CD4-positive, alpha-beta T cell (primary cell): ENCODE results near the gene MKKS. TPM values are rescaled to one million over a fixed set of nuclear protein-coding genes. Genes with fewer than 3 reads are reported as not detected.

Experiments
- ATAC-seq: fragments of 200-7000 bp; cut with Tn5 transposase; one replicate; pipeline ENCODE4 v1.10.0; 2022; ENCODE audit warnings: mild to moderate bottlenecking; ENCODE audit not compliant: poor library complexity
- CTCF ChIA-PET: fragments of 350-600 bp; sonication (Branson Sonifier 250); formaldehyde crosslinking; loops from one replicate; lab custom pipeline; 2021; ENCODE audit warnings: antibody characterized with exemption, inconsistent platforms; lab: Charles Lee
- POLR2A ChIA-PET: fragments of 350-600 bp; sonication (Branson Sonifier 250); formaldehyde crosslinking; loops from one replicate; lab custom pipeline; 2021; ENCODE audit warnings: antibody characterized with exemption, inconsistent platforms; lab: Charles Lee
- DNase-seq, 14 experiments: peaks; one replicate each; pipeline ENCODE4 v3.0.0-alpha.2; 2013 to 2020; ENCODE audit warnings: mixed read lengths in 2 of 14
- H3K27ac ChIP-seq, 2 donors: one replicate each; pipeline versions ENCODE4 v1.5.1 to v1.7.0; 2013; ENCODE audit warnings: low read length in 2 of 2, low read depth in 1 of 2, mild to moderate bottlenecking in 1 of 2
- H3K27me3 ChIP-seq, 2 experiments: 1 replicate in 1 of 2; 2 replicates in 1 of 2; pipeline versions ENCODE4 v1.6.1 to v1.7.0; 2013; ENCODE audit warnings: low read length in 2 of 2, control low read depth in 1 of 2, mild to moderate bottlenecking in 1 of 2, moderate library complexity in 1 of 2; ENCODE audit not compliant: insufficient read depth in 2 of 2, control insufficient read depth in 1 of 2
- H3K36me3 ChIP-seq: one replicate; pipeline ENCODE4 v1.6.1; 2013; ENCODE audit warnings: low read length, control low read depth; ENCODE audit not compliant: insufficient read depth
- H3K4me1 ChIP-seq: one replicate; pipeline ENCODE4 v1.6.1; 2013; ENCODE audit warnings: low read length, control low read depth; ENCODE audit not compliant: insufficient read depth
- H3K4me3 ChIP-seq: one replicate; pipeline ENCODE4 v1.5.1; 2013; ENCODE audit warnings: mild to moderate bottlenecking, low read length, moderate library complexity
- H3K9me3 ChIP-seq, 2 experiments: 1 replicate in 1 of 2; 2 replicates in 1 of 2; pipeline versions ENCODE4 v1.6.1 to v1.7.0; 2013; ENCODE audit warnings: low read length in 2 of 2, mild to moderate bottlenecking in 2 of 2, control low read depth in 1 of 2, moderate library complexity in 1 of 2; ENCODE audit not compliant: control insufficient read depth in 1 of 2, insufficient read depth in 1 of 2
- H3K27ac Mint-ChIP-seq: one replicate; pipeline ENCODE4 v1.8.0; 2020; ENCODE audit warnings: mixed read lengths
- H3K27me3 Mint-ChIP-seq: one replicate; pipeline ENCODE4 v1.8.0; 2021; ENCODE audit warnings: mixed read lengths
- H3K36me3 Mint-ChIP-seq: one replicate; pipeline ENCODE4 v1.8.0; 2021; ENCODE audit warnings: low read depth, mixed read lengths
- H3K4me1 Mint-ChIP-seq: one replicate; pipeline ENCODE4 v1.8.0; 2021; ENCODE audit warnings: low read depth, mixed read lengths
- H3K4me3 Mint-ChIP-seq: one replicate; pipeline ENCODE4 v1.8.0; 2020; ENCODE audit warnings: mild to moderate bottlenecking, mixed read lengths
- H3K9me3 Mint-ChIP-seq: one replicate; pipeline ENCODE4 v1.8.0; 2020; ENCODE audit warnings: mixed read lengths
- intact Hi-C, 2 experiments: fragments of 100-400 bp; cut with DNase I in 1 of 2; cut with micrococcal nuclease in 1 of 2; formaldehyde crosslinking; loops; one replicate each; pipeline versions ENCODE4 v1.15.1 to v1.9.0; 2023 to 2025; cut with DNase I, micrococcal nuclease
- total RNA-seq, 174 experiments: library from RNA in 2 of 174; stranded (reverse) in 2 of 174; gene quantifications; one replicate each; pipeline ENCODE4 v1.2.3 and lab custom pipeline; 2021 to 2026
- TF ChIP-seq, protein P1 (sequence below): fragments of 200-600 bp; IDR thresholded peaks from one replicate; pipeline ENCODE4 v1.8.0; 2022; ENCODE audit warnings: antibody characterized with exemption, mild to moderate bottlenecking

The MKKS gene
- total RNA-seq, 2 experiments from 2014 or later, result 0.66 to 0.78 TPM

DNA sequence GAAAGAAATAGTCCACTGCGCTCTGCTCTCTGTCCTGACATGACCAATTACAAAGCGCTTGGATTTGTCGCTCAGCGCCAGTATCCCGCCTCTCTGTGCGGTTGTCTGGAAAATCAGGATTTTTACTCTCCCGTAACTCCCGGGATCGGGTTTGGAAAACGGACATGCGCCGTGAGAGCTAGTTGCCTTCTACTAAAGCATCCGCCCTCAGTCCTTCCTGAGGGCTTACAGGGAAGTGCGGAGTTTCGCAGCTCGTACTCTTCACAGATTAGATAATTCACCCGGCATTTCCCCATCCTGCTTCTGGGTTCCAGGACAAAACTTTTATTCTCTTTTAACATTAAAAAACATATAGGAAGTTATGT, 427 bp upstream of the MKKS start:
- no peaks in the 10 kb centered on the region for H3K27me3 ChIP-seq
- H3K9me3 ChIP-seq, result no peaks in the 10 kb centered on the region
- peaks cover 21% of the 10 kb centered on the region for H3K36me3 Mint-ChIP-seq
- DNase-seq (peak; percentile 52 to 90 (median 68)), ATAC-seq (peak; percentile 57)
- H3K4me3 Mint-ChIP-seq, result peak overlapping the region; percentile 94
- no peaks in the 10 kb centered on the region for H3K36me3 ChIP-seq
- TF ChIP-seq, protein P1, sequence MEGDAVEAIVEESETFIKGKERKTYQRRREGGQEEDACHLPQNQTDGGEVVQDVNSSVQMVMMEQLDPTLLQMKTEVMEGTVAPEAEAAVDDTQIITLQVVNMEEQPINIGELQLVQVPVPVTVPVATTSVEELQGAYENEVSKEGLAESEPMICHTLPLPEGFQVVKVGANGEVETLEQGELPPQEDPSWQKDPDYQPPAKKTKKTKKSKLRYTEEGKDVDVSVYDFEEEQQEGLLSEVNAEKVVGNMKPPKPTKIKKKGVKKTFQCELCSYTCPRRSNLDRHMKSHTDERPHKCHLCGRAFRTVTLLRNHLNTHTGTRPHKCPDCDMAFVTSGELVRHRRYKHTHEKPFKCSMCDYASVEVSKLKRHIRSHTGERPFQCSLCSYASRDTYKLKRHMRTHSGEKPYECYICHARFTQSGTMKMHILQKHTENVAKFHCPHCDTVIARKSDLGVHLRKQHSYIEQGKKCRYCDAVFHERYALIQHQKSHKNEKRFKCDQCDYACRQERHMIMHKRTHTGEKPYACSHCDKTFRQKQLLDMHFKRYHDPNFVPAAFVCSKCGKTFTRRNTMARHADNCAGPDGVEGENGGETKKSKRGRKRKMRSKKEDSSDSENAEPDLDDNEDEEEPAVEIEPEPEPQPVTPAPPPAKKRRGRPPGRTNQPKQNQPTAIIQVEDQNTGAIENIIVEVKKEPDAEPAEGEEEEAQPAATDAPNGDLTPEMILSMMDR, result no peak
- no peaks in the 10 kb centered on the region for H3K27me3 Mint-ChIP-seq
- peaks cover 23% of the 10 kb centered on the region for H3K4me1 ChIP-seq
- CTCF ChIA-PET, result interaction anchor here (0.8 to 1.7 kb wide), 5 partner anchors 9 to 456 kb away, joined by 3 to 6 read pairs (median 4); partner anchors contain the start of gene ANKEF1
- peak overlapping the region; percentile 76 to 87 for H3K27ac ChIP-seq
- H3K27ac Mint-ChIP-seq, result peak overlapping the region; percentile 97
- intact Hi-C loops, result loop anchor here (1.0 to 10.0 kb wide), 4 partner anchors 13 to 1463 kb away; partner anchors contain the start of gene ANKEF1 (in 1 of the 2)
- H3K4me3 ChIP-seq, result peak overlapping the region; percentile 69
- no peaks in the 10 kb centered on the region for H3K9me3 Mint-ChIP-seq
- POLR2A ChIA-PET, result interaction anchor here (0.5 to 3.4 kb wide), 16 partner anchors 9 to 400 kb away, joined by 3 to 22 read pairs (median 4); partner anchors contain the start of gene ANKEF1
- H3K4me1 Mint-ChIP-seq, result peaks cover 72% of the 10 kb centered on the region

DNA sequence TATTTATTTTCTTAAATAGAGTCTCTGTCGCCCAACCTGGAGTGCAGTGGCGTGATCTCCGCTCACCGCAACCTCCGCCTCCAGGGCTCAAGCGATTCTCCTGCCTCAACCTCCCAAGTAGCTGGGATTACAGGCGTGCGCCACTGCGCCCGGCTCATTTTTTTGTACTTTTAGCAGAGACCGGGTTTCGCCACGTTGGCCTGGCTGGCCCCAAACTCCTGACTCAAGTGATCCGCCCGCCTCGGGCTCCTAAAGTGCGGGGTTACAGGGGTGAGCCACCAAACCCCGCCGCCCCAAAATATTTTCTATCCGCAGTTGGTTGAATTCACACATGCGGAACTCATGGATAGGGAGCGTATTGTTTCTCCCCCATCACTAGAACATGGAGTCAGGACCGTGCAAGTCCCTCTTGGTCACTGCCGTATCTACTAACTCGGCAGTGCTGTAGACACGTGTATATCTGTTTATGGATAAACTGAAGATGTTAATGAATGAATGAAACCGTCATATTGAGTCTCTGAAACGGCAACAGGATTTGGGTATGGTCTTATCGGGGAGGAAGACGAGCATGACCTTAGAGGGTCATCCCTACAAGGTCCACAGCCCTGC, 904 bp downstream of the MKKS start:
- intact Hi-C loops, result loop anchor here (2.0 to 10.0 kb wide), 3 partner anchors 72 to 1464 kb away; partner anchors contain the start of gene ANKEF1 (in 1 of the 2)
- ChIA-PET CTCF (interaction anchor here (1.7 kb wide), 1 partner anchor 455 kb away, joined by 6 read pairs; no protein-coding TSS in a partner anchor), POLR2A (interaction anchor here (1.6 to 3.4 kb wide), 5 partner anchors 8 to 399 kb away, joined by 6 to 22 read pairs (median 11); partner anchors contain the start of gene ANKEF1)
- no peaks in the 10 kb centered on the region for H3K27me3 ChIP-seq
- peaks cover 21% of the 10 kb centered on the region for H3K36me3 Mint-ChIP-seq
- H3K4me1 Mint-ChIP-seq, result peaks cover 83% of the 10 kb centered on the region
- no peak for ATAC-seq
- no peaks in the 10 kb centered on the region for H3K9me3 ChIP-seq
- no peak for DNase-seq
- peak overlapping the region in 1 of 2 donors; percentile 87 for H3K27ac ChIP-seq
- no peaks in the 10 kb centered on the region for H3K27me3 Mint-ChIP-seq
- H3K9me3 Mint-ChIP-seq, result no peaks in the 10 kb centered on the region
- H3K4me3 ChIP-seq, result peak overlapping the region; percentile 69
- peaks cover 4% of the 10 kb centered on the region for H3K36me3 ChIP-seq
- peak overlapping the region; percentile 94 for H3K4me3 Mint-ChIP-seq
- TF ChIP-seq, protein P1, result no peak
- H3K27ac Mint-ChIP-seq, result peak overlapping the region; percentile 97
- peaks cover 19% of the 10 kb centered on the region for H3K4me1 ChIP-seq

DNA sequence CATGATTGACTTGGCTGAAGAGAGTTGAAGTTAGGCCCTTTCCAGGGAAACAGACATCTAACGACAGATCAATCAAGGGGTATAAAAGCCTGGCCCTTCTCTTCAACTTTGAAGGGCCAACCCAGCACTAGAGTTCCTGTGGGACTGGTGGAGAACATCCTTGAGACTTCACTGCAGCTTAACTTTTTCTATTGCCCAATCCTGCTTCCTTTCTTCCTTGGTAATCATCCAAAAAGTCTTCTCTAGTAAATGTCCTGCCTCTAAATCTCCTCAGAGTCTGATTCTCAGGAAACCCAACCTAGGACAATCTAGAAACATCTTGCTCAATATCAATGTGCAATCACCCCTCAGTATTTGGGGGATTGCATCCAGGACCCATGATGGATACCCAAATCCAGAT, 1.9 kb downstream of the MKKS start:
- peak overlapping the region; percentile 50 for H3K4me3 Mint-ChIP-seq
- intact Hi-C loops, result loop anchor here (2.0 to 10.0 kb wide), 3 partner anchors 73 to 1465 kb away; partner anchors contain the start of gene ANKEF1 (in 1 of the 2)
- Histone ChIP-seq H3K4me1 (peaks cover 19% of the 10 kb centered on the region), H3K4me3 (no peak overlapping the region), H3K36me3 (peaks cover 4% of the 10 kb centered on the region), H3K27ac (no peak overlapping the region), H3K9me3 (no peaks in the 10 kb centered on the region), H3K27me3 (no peaks in the 10 kb centered on the region)
- peaks cover 21% of the 10 kb centered on the region for H3K36me3 Mint-ChIP-seq
- ChIA-PET CTCF (no interaction called here), POLR2A (no interaction called here)
- H3K27ac Mint-ChIP-seq, result peak overlapping the region; percentile 65
- TF ChIP-seq, protein P1, result no peak
- ATAC-seq (no peak), DNase-seq (no peak)
- peaks cover 83% of the 10 kb centered on the region for H3K4me1 Mint-ChIP-seq
- H3K27me3 Mint-ChIP-seq, result no peaks in the 10 kb centered on the region
- H3K9me3 Mint-ChIP-seq, result no peaks in the 10 kb centered on the region
